ENCODE data around the gene TRAK1.

DNA sequence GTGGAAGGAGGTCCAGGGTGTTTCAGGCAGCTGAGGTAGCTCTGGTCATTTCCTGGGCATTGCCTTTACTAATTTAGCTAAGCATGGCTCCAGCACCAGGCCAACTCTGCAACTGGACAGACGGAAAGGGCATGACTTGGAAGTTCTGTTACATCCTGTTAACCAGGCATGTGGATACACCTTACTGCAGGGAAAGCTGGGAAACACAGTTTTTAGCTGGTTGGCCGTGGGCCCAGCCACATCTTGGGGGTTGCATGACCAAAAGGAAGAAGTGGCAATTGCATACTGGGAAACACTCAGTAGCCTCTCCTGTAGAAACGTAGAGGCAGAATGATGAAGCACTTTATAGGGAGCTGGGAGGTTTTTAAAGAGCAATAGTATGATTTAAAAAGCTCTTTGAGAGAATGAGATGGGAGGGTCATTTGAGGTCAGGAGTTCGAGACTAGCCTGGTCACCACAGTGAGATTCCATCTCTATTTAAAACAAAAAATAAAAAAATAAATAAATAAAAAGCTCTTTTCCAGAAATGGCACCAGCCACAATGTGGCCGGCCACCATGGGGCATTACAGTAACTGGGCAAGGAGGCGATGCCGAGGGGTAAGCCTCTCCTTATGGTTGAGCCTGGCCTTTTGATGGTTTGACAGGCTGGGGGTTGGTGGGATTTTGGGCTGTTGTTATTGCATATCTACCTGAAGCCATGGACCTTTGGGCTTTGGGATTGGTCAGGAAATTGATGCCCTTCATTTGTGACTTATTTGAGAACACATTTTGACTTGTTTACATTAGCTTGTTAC lies 28.6 kb downstream of the TRAK1 start:
- TF ChIP-seq GATA3 (IDR thresholded peaks at IDR 0.05; ENCODE audit: low read depth, low read length): no peak
- TF ChIP-seq GATA2 (IDR thresholded peaks at IDR 0.05; ENCODE audit: low read depth, low read length): no peak

Data from SH-SY5Y (cell line).